ENCODE results near the gene YTHDC2.

- TF ChIP-seq, protein P1, sequence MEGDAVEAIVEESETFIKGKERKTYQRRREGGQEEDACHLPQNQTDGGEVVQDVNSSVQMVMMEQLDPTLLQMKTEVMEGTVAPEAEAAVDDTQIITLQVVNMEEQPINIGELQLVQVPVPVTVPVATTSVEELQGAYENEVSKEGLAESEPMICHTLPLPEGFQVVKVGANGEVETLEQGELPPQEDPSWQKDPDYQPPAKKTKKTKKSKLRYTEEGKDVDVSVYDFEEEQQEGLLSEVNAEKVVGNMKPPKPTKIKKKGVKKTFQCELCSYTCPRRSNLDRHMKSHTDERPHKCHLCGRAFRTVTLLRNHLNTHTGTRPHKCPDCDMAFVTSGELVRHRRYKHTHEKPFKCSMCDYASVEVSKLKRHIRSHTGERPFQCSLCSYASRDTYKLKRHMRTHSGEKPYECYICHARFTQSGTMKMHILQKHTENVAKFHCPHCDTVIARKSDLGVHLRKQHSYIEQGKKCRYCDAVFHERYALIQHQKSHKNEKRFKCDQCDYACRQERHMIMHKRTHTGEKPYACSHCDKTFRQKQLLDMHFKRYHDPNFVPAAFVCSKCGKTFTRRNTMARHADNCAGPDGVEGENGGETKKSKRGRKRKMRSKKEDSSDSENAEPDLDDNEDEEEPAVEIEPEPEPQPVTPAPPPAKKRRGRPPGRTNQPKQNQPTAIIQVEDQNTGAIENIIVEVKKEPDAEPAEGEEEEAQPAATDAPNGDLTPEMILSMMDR (optimal IDR thresholded peaks at IDR 0.05 in 1 of 3, IDR thresholded peaks at IDR 0.05 in 1 of 3, conservative IDR thresholded peaks at IDR 0.05 in 1 of 3; ENCODE audit: extremely low read depth in 1 of 3, insufficient read depth in 2 of 3, low read length in 3 of 3): no peak
- TF ChIP-seq EZH2 (IDR thresholded peaks at IDR 0.05; ENCODE audit: low read length): no peak
Measured at GRCh38 chr5:113546703-113547183, 33.2 kb downstream of the YTHDC2 start.

Data from keratinocyte (primary cell).